AG10803 (cell line): ENCODE data around the gene AKR1B15.

Experiments used
- DNase-seq: peaks from one replicate; pipeline ENCODE4 v3.0.0; 2010; ENCODE audit warnings: low read depth
- H3K4me3 ChIP-seq: 2 replicates; pipeline ENCODE4 v1.5.1; 2011; ENCODE audit warnings: mild to moderate bottlenecking, low read length, control low read depth
- CTCF ChIP-seq: conservative IDR thresholded peaks from 2 replicates; pipeline ENCODE4 v1.5.1; 2011; ENCODE audit warnings: mild to moderate bottlenecking, low read length, control low read depth, inconsistent platforms

Gene AKR1B15

DNA sequence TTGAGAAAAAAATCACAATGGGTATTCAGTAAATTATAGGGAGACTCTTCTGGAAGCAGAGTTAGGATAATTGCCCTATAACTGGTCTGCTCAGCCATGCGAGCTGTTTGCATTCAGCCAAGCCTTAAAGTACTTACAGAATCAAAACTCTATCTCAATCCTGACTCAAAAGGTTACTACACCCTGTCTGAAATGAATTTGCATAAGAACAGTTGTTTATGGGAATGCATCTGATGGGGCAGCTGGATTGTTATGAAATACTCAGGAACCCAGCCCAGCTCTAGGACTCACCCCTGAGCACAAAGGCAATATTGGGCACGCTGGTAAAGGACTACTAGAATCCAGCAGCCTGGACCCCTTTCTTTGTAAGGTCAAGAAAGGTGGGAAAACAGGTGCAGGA is 38.8 kb downstream of the AKR1B15 start:
- no peak for TF ChIP-seq CTCF
- no peak overlapping the region for H3K4me3 ChIP-seq
- no peak for DNase-seq

- no peak for TF ChIP-seq CTCF
Measured at GRCh38 chr7:134589491-134589941, 40.6 kb downstream of the AKR1B15 start.

GRCh38 chr7:134593530-134594392 is 44.9 kb downstream of the AKR1B15 start:
- no peak for TF ChIP-seq CTCF
- DNase-seq, result peak; percentile 92
- no peak overlapping the region for H3K4me3 ChIP-seq

More at GRCh38 chr7:134589491-134589941, 40.6 kb downstream of the AKR1B15 start:
- no peak overlapping the region for H3K4me3 ChIP-seq
- peak; percentile 40 for DNase-seq

DNA sequence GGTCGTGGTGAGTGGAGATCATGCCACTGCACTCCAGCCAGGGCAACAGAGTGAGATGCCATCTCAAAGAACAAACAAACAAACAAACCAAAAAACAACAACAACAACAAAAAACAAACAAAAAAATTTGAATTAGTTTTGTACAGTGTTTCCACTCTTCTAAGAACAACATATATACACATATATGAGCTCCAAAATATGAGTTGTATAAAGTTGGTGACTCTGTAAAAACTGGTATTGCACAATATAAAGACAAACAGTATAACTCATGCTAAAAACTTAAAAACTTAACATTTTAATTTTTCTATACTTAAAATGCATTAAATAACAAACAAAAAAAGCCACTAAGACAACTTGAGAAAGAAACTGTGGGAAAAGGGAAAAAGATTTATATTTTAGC is 46.0 kb downstream of the AKR1B15 start:
- DNase-seq, result no peak
- TF ChIP-seq CTCF, result no peak
- no peak overlapping the region for H3K4me3 ChIP-seq

- H3K4me3 ChIP-seq, result no peak overlapping the region
- no peak for TF ChIP-seq CTCF
- DNase-seq, result no peak
Measured at GRCh38 chr7:134599371-134599770, 50.5 kb downstream of the AKR1B15 start.

- no peak for TF ChIP-seq CTCF
- no peak overlapping the region for H3K4me3 ChIP-seq
- no peak for DNase-seq
Measured at GRCh38 chr7:134601459-134601858, 52.5 kb downstream of the AKR1B15 start.

DNA sequence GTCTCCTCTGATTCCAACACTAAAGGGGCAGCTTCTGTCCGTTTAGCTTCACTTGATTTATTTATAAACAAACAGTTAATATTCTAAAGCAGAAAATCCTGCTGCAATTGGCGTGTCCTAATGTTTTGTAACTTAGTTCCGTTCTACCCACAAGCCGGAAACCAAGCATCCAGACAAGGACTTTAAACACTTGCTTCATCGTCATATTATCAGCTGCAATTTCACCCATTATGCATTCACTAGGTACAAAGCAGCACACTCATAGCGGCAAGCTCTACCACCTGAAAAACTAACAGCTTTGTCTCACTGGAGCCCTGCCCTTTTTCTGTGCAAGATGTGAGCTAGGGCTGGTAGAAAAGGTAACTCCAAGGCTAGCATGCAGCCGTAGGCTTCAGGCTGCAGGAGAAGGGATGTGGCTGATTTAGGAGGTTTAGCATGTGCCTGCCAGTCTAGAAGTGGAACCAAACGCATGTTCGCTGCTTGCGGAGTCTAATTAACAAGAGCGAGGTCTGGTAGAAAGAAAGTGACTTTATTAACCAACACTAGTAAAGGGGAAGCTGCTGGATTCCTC is 54.1 kb downstream of the AKR1B15 start:
- TF ChIP-seq CTCF, result no peak
- peak overlapping the region; percentile 28 for H3K4me3 ChIP-seq
- DNase-seq, result peak; percentile 54
